Skeletal muscle satellite cell (primary cell): ENCODE results near the gene FEZ2.

Source experiments
- H3K27me3 ChIP-seq: 2 replicates; pipeline ENCODE4 v1.7.0; 2013; ENCODE audit warnings: low read length; ENCODE audit not compliant: control insufficient read depth, insufficient read depth
- H3K36me3 ChIP-seq: 2 replicates; pipeline ENCODE4 v1.7.0; 2013; ENCODE audit warnings: mild to moderate bottlenecking, control low read depth, low read length; ENCODE audit not compliant: insufficient read depth
- H3K4me1 ChIP-seq: 2 replicates; pipeline ENCODE4 v1.7.0; 2013; ENCODE audit warnings: low read length; ENCODE audit not compliant: control insufficient read depth, insufficient read depth
- H3K4me2 ChIP-seq: 2 replicates; pipeline ENCODE4 v1.7.0; 2013; ENCODE audit warnings: mild to moderate bottlenecking, low read length
- H3K4me3 ChIP-seq: 2 replicates; pipeline ENCODE4 v1.7.0; 2013; ENCODE audit warnings: low read length
- H3K9ac ChIP-seq: 2 replicates; pipeline ENCODE4 v1.7.0; 2013; ENCODE audit warnings: mild to moderate bottlenecking, low read depth, low read length, moderate library complexity
- H3K9me3 ChIP-seq: replicated peaks from 2 replicates; pipeline ENCODE4 v1.7.0; 2013; ENCODE audit warnings: mild to moderate bottlenecking, control low read depth, low read length

Gene FEZ2

GRCh38 chr2:36540986-36541754 is 56.8 kb downstream of the FEZ2 start:
- H3K4me1 ChIP-seq: peaks cover 34% of the 10 kb centered on the region
- no peak overlapping the region for H3K4me3 ChIP-seq
- H3K9me3 ChIP-seq: no peaks in the 10 kb centered on the region
- H3K36me3 ChIP-seq: peaks cover 95% of the 10 kb centered on the region
- no peak overlapping the region for H3K4me2 ChIP-seq
- no peaks in the 10 kb centered on the region for H3K27me3 ChIP-seq
- no peak overlapping the region for H3K9ac ChIP-seq

GRCh38 chr2:36539631-36540030 is 58.3 kb downstream of the FEZ2 start:
- H3K27me3 ChIP-seq: no peaks in the 10 kb centered on the region
- no peak overlapping the region for H3K4me2 ChIP-seq
- peaks cover 91% of the 10 kb centered on the region for H3K36me3 ChIP-seq
- H3K9me3 ChIP-seq: no peaks in the 10 kb centered on the region
- peaks cover 18% of the 10 kb centered on the region for H3K4me1 ChIP-seq
- H3K9ac ChIP-seq: no peak overlapping the region
- no peak overlapping the region for H3K4me3 ChIP-seq

- Histone ChIP-seq H3K9ac (no peak overlapping the region), H3K4me1 (peaks cover 16% of the 10 kb centered on the region), H3K4me3 (no peak overlapping the region), H3K27me3 (no peaks in the 10 kb centered on the region), H3K9me3 (no peaks in the 10 kb centered on the region), H3K4me2 (no peak overlapping the region), H3K36me3 (peaks cover 85% of the 10 kb centered on the region)
Observed at GRCh38 chr2:36538335-36538734, 59.6 kb downstream of the FEZ2 start.

- Histone ChIP-seq H3K4me3 (no peak overlapping the region), H3K36me3 (peaks cover 85% of the 10 kb centered on the region), H3K9ac (no peak overlapping the region), H3K27me3 (no peaks in the 10 kb centered on the region), H3K4me1 (peaks cover 14% of the 10 kb centered on the region), H3K4me2 (no peak overlapping the region), H3K9me3 (no peaks in the 10 kb centered on the region)
Observed at GRCh38 chr2:36536776-36537175, 61.2 kb downstream of the FEZ2 start.

GRCh38 chr2:36535099-36535498 is 62.9 kb downstream of the FEZ2 start:
- no peak overlapping the region for H3K4me2 ChIP-seq
- no peak overlapping the region for H3K9ac ChIP-seq
- peaks cover 86% of the 10 kb centered on the region for H3K36me3 ChIP-seq
- H3K4me1 ChIP-seq: peaks cover 23% of the 10 kb centered on the region
- H3K4me3 ChIP-seq: no peak overlapping the region
- H3K27me3 ChIP-seq: no peaks in the 10 kb centered on the region
- H3K9me3 ChIP-seq: no peaks in the 10 kb centered on the region

- Histone ChIP-seq H3K9ac (no peak overlapping the region), H3K9me3 (no peaks in the 10 kb centered on the region), H3K4me1 (peaks cover 24% of the 10 kb centered on the region), H3K4me2 (no peak overlapping the region), H3K27me3 (no peaks in the 10 kb centered on the region), H3K4me3 (no peak overlapping the region), H3K36me3 (peaks cover 85% of the 10 kb centered on the region)
Observed at GRCh38 chr2:36534275-36534799, 63.6 kb downstream of the FEZ2 start.

- Histone ChIP-seq H3K4me2 (no peak overlapping the region), H3K9me3 (no peaks in the 10 kb centered on the region), H3K4me1 (peaks cover 26% of the 10 kb centered on the region), H3K9ac (no peak overlapping the region), H3K27me3 (no peaks in the 10 kb centered on the region), H3K36me3 (peaks cover 81% of the 10 kb centered on the region), H3K4me3 (no peak overlapping the region)
Observed at GRCh38 chr2:36530983-36531354, 67.0 kb downstream of the FEZ2 start.

GRCh38 chr2:36530178-36530982 is 67.6 kb downstream of the FEZ2 start:
- no peak overlapping the region for H3K4me3 ChIP-seq
- peaks cover 77% of the 10 kb centered on the region for H3K36me3 ChIP-seq
- no peak overlapping the region for H3K4me2 ChIP-seq
- peaks cover 26% of the 10 kb centered on the region for H3K4me1 ChIP-seq
- H3K27me3 ChIP-seq: no peaks in the 10 kb centered on the region
- H3K9me3 ChIP-seq: no peaks in the 10 kb centered on the region
- no peak overlapping the region for H3K9ac ChIP-seq

- Histone ChIP-seq H3K4me3 (no peak overlapping the region), H3K36me3 (peaks cover 88% of the 10 kb centered on the region), H3K27me3 (no peaks in the 10 kb centered on the region), H3K4me1 (peaks cover 26% of the 10 kb centered on the region), H3K4me2 (no peak overlapping the region), H3K9ac (no peak overlapping the region), H3K9me3 (no peaks in the 10 kb centered on the region)
Observed at GRCh38 chr2:36528766-36529392, 69.1 kb downstream of the FEZ2 start.

- Histone ChIP-seq H3K4me3 (no peak overlapping the region), H3K9me3 (no peaks in the 10 kb centered on the region), H3K9ac (no peak overlapping the region), H3K36me3 (peaks cover 88% of the 10 kb centered on the region), H3K27me3 (no peaks in the 10 kb centered on the region), H3K4me2 (no peak overlapping the region), H3K4me1 (peaks cover 26% of the 10 kb centered on the region)
Observed at GRCh38 chr2:36528274-36528673, 69.7 kb downstream of the FEZ2 start.

- Histone ChIP-seq H3K9ac (no peak overlapping the region), H3K4me3 (no peak overlapping the region), H3K36me3 (peaks cover 87% of the 10 kb centered on the region), H3K4me1 (peaks cover 26% of the 10 kb centered on the region), H3K4me2 (no peak overlapping the region), H3K27me3 (no peaks in the 10 kb centered on the region), H3K9me3 (no peaks in the 10 kb centered on the region)
Observed at GRCh38 chr2:36526226-36526625, 71.7 kb downstream of the FEZ2 start.
